Mesendoderm (in vitro differentiated cells): ENCODE data around the gene PPM1E.
A peak's percentile ranks its signal among the peaks of the same experiment; 100 is the strongest.

ENCODE experiments used
- DNase-seq: peaks from one replicate; pipeline ENCODE4 v3.0.0; 2013
- H2AK5ac ChIP-seq: 2 replicates; pipeline ENCODE4 v1.6.1; 2013; ENCODE audit warnings: low read length, inconsistent platforms
- H2BK120ac ChIP-seq: 2 replicates; pipeline ENCODE4 v1.6.1; 2013; ENCODE audit warnings: low read depth, mild to moderate bottlenecking, low read length, moderate library complexity, mixed read lengths
- H2BK15ac ChIP-seq: replicated peaks from 2 replicates; pipeline ENCODE4 v1.6.1; 2013; ENCODE audit warnings: low read depth, mild to moderate bottlenecking, moderate library complexity
- H2BK5ac ChIP-seq: 2 replicates; pipeline ENCODE4 v1.6.1; 2013; ENCODE audit warnings: low read length, inconsistent platforms
- H3K18ac ChIP-seq: 2 replicates; pipeline ENCODE4 v1.6.1; 2013; ENCODE audit warnings: mild to moderate bottlenecking, low read length, mixed read lengths
- H3K23ac ChIP-seq: one replicate; pipeline ENCODE4 v1.6.1; 2013; ENCODE audit warnings: low read length
- H3K27ac ChIP-seq: 2 replicates; pipeline ENCODE4 v1.5.1; 2013; ENCODE audit warnings: low read depth, mild to moderate bottlenecking, inconsistent platforms, low read length, moderate library complexity
- H3K27me3 ChIP-seq: 2 replicates; pipeline ENCODE4 v1.6.1; 2013; ENCODE audit warnings: low read length, control low read depth, mild to moderate bottlenecking, inconsistent platforms; ENCODE audit not compliant: insufficient read depth, poor library complexity
- H3K36me3 ChIP-seq: 2 replicates; pipeline ENCODE4 v1.6.1; 2013; ENCODE audit warnings: low read length, inconsistent platforms; ENCODE audit not compliant: control insufficient read depth, insufficient read depth
- H3K4ac ChIP-seq: one replicate; pipeline ENCODE4 v1.6.1; 2013; ENCODE audit warnings: low read depth, mild to moderate bottlenecking, low read length, moderate library complexity
- H3K4me1 ChIP-seq: 2 replicates; pipeline ENCODE4 v1.6.1; 2013; ENCODE audit warnings: low read depth, low read length, inconsistent platforms; ENCODE audit not compliant: control insufficient read depth
- H3K4me2 ChIP-seq: 2 replicates; pipeline ENCODE4 v1.6.1; 2013; ENCODE audit warnings: low read length
- H3K4me3 ChIP-seq: 2 replicates; pipeline ENCODE4 v1.5.1; 2013; ENCODE audit warnings: mild to moderate bottlenecking, low read length
- H3K56ac ChIP-seq: one replicate; pipeline ENCODE4 v1.6.1; 2013; ENCODE audit warnings: low read length
- H3K79me1 ChIP-seq: 2 replicates; pipeline ENCODE4 v1.6.1; 2013; ENCODE audit warnings: low read length, inconsistent platforms
- H3K79me2 ChIP-seq: 2 replicates; pipeline ENCODE4 v1.6.1; 2013; ENCODE audit warnings: mild to moderate bottlenecking, low read length; ENCODE audit not compliant: control insufficient read depth, insufficient read depth
- H3K9ac ChIP-seq: 2 replicates; pipeline ENCODE4 v1.6.1; 2013; ENCODE audit warnings: low read length, inconsistent platforms
- H4K5ac ChIP-seq: one replicate; pipeline ENCODE4 v1.6.1; 2013; ENCODE audit warnings: low read length
- H4K8ac ChIP-seq: one replicate; pipeline ENCODE4 v1.6.1; 2013; ENCODE audit warnings: low read depth, mild to moderate bottlenecking, control low read depth, low read length, moderate library complexity
- WGBS: extraction: QIAGEN DNeasy Blood & Tissue Kit; methylation state at CpG from one replicate; pipeline ENCODE4 v1.1.7; 2013; ENCODE audit warnings: low lambda C conversion rate, missing lambda C conversion rate; ENCODE audit not compliant: insufficient coverage; ENCODE audit errors: extremely low coverage; 5-methylcytosine and 5-hydroxymethylcytosine counted together

Gene PPM1E

GRCh38 chr17:58870747-58871146 lies 115.1 kb downstream of the PPM1E start:
- no peaks in the 10 kb centered on the region for H3K4me1 ChIP-seq
- H3K36me3 ChIP-seq: no peaks in the 10 kb centered on the region
- no peak overlapping the region for H2BK5ac ChIP-seq
- no peak overlapping the region for H2BK15ac ChIP-seq
- H3K79me1 ChIP-seq: no peaks in the 10 kb centered on the region
- no peak overlapping the region for H3K9ac ChIP-seq
- no peak overlapping the region for H3K23ac ChIP-seq
- H3K27me3 ChIP-seq: no peaks in the 10 kb centered on the region
- no peaks in the 10 kb centered on the region for H3K79me2 ChIP-seq
- no peak overlapping the region for H3K56ac ChIP-seq
- peak; percentile 17 for DNase-seq
- H2AK5ac ChIP-seq: no peak overlapping the region
- no peak overlapping the region for H3K18ac ChIP-seq
- no peak overlapping the region for H3K4me3 ChIP-seq
- H3K4me2 ChIP-seq: no peak overlapping the region
- no peak overlapping the region for H2BK120ac ChIP-seq
- no CpG with 5 or more reads among the region's 4 CpGs for WGBS
- no peak overlapping the region for H3K27ac ChIP-seq
- no peak overlapping the region for H3K4ac ChIP-seq
- H4K8ac ChIP-seq: no peak overlapping the region
- H4K5ac ChIP-seq: no peak overlapping the region

- H3K4me1 ChIP-seq: no peaks in the 10 kb centered on the region
These were observed 118.3 kb downstream of the PPM1E start for GRCh38 chr17:58873926-58874325.

GRCh38 chr17:58875261-58875660 lies 119.6 kb downstream of the PPM1E start:
- Histone ChIP-seq H3K9ac (no peak overlapping the region), H3K4me2 (no peak overlapping the region)
- DNase-seq: no peak

More at GRCh38 chr17:58873926-58874325, 118.3 kb downstream of the PPM1E start:
- no peaks in the 10 kb centered on the region for H3K36me3 ChIP-seq
- H3K79me2 ChIP-seq: no peaks in the 10 kb centered on the region
- H3K79me1 ChIP-seq: no peaks in the 10 kb centered on the region
- H3K18ac ChIP-seq: no peak overlapping the region
- no peak overlapping the region for H3K4me2 ChIP-seq
- H3K4ac ChIP-seq: no peak overlapping the region
- H3K4me3 ChIP-seq: no peak overlapping the region
- no peak overlapping the region for H4K8ac ChIP-seq
- no peak for DNase-seq
- H3K27ac ChIP-seq: no peak overlapping the region
- no peak overlapping the region for H3K23ac ChIP-seq
- H2BK15ac ChIP-seq: no peak overlapping the region
- no peak overlapping the region for H2BK120ac ChIP-seq
- no peak overlapping the region for H2AK5ac ChIP-seq
- no peak overlapping the region for H4K5ac ChIP-seq
- H3K9ac ChIP-seq: no peak overlapping the region
- no peak overlapping the region for H2BK5ac ChIP-seq
- 100% methylated on average over 1 of the region's 5 CpGs for WGBS
- H3K27me3 ChIP-seq: no peaks in the 10 kb centered on the region
- H3K56ac ChIP-seq: no peak overlapping the region

GRCh38 chr17:58884161-58884560 lies 128.5 kb downstream of the PPM1E start:
- H2BK120ac ChIP-seq: no peak overlapping the region
- H3K56ac ChIP-seq: no peak overlapping the region
- no peak overlapping the region for H3K23ac ChIP-seq
- no peak overlapping the region for H3K27ac ChIP-seq
- H3K4ac ChIP-seq: no peak overlapping the region
- H2BK5ac ChIP-seq: no peak overlapping the region
- no peaks in the 10 kb centered on the region for H3K79me2 ChIP-seq
- no peak overlapping the region for H3K4me2 ChIP-seq
- H3K79me1 ChIP-seq: no peaks in the 10 kb centered on the region
- H3K9ac ChIP-seq: no peak overlapping the region
- H2AK5ac ChIP-seq: no peak overlapping the region
- no peak overlapping the region for H4K8ac ChIP-seq
- whole genome bisulfite sequencing: no CpG with 5 or more reads among the region's 1 CpG
- H3K36me3 ChIP-seq: no peaks in the 10 kb centered on the region
- no peak for DNase-seq
- no peak overlapping the region for H4K5ac ChIP-seq
- H2BK15ac ChIP-seq: no peak overlapping the region
- H3K4me3 ChIP-seq: no peak overlapping the region
- no peak overlapping the region for H3K18ac ChIP-seq
- no peaks in the 10 kb centered on the region for H3K27me3 ChIP-seq
- H3K4me1 ChIP-seq: no peaks in the 10 kb centered on the region

More at GRCh38 chr17:58875261-58875660, 119.6 kb downstream of the PPM1E start:
- H4K5ac ChIP-seq: no peak overlapping the region
- no peak overlapping the region for H2AK5ac ChIP-seq
- no peak overlapping the region for H3K4ac ChIP-seq
- no peak overlapping the region for H3K56ac ChIP-seq
- no peak overlapping the region for H4K8ac ChIP-seq
- H3K23ac ChIP-seq: no peak overlapping the region
- no peaks in the 10 kb centered on the region for H3K79me2 ChIP-seq
- no peaks in the 10 kb centered on the region for H3K4me1 ChIP-seq
- no peak overlapping the region for H3K27ac ChIP-seq
- H3K4me3 ChIP-seq: no peak overlapping the region
- H3K18ac ChIP-seq: no peak overlapping the region
- no peak overlapping the region for H2BK120ac ChIP-seq
- no peaks in the 10 kb centered on the region for H3K27me3 ChIP-seq
- H3K36me3 ChIP-seq: no peaks in the 10 kb centered on the region
- no peaks in the 10 kb centered on the region for H3K79me1 ChIP-seq
- no peak overlapping the region for H2BK5ac ChIP-seq
- H2BK15ac ChIP-seq: no peak overlapping the region

GRCh38 chr17:58886514-58886913 lies 130.9 kb downstream of the PPM1E start:
- WGBS: no CpG with 5 or more reads among the region's 1 CpG
- H2BK15ac ChIP-seq: no peak overlapping the region

GRCh38 chr17:58889928-58890327 lies 134.3 kb downstream of the PPM1E start:
- Histone ChIP-seq H3K27ac (no peak overlapping the region), H3K79me2 (no peaks in the 10 kb centered on the region), H3K9ac (no peak overlapping the region), H2BK5ac (no peak overlapping the region), H3K4ac (no peak overlapping the region), H4K8ac (no peak overlapping the region), H3K27me3 (no peaks in the 10 kb centered on the region), H2BK15ac (no peak overlapping the region), H3K36me3 (no peaks in the 10 kb centered on the region), H3K4me3 (no peak overlapping the region), H2AK5ac (no peak overlapping the region), H3K79me1 (no peaks in the 10 kb centered on the region), H2BK120ac (no peak overlapping the region), H3K56ac (no peak overlapping the region), H4K5ac (no peak overlapping the region), H3K4me1 (no peaks in the 10 kb centered on the region), H3K23ac (no peak overlapping the region), H3K18ac (no peak overlapping the region), H3K4me2 (no peak overlapping the region)
- WGBS: no CpG with 5 or more reads among the region's 3 CpGs
- no peak for DNase-seq

More at GRCh38 chr17:58886514-58886913, 130.9 kb downstream of the PPM1E start:
- Histone ChIP-seq H3K4ac (no peak overlapping the region), H3K9ac (no peak overlapping the region), H3K18ac (no peak overlapping the region), H2BK5ac (no peak overlapping the region), H3K56ac (no peak overlapping the region), H3K4me3 (no peak overlapping the region), H3K4me2 (no peak overlapping the region), H3K79me1 (no peaks in the 10 kb centered on the region), H3K27ac (no peak overlapping the region), H4K5ac (no peak overlapping the region), H4K8ac (no peak overlapping the region), H2BK120ac (no peak overlapping the region), H3K79me2 (no peaks in the 10 kb centered on the region), H2AK5ac (no peak overlapping the region), H3K23ac (no peak overlapping the region), H3K36me3 (no peaks in the 10 kb centered on the region), H3K27me3 (no peaks in the 10 kb centered on the region), H3K4me1 (no peaks in the 10 kb centered on the region)
- no peak for DNase-seq
